SU-DHL-6 (cell line): Measurements from ENCODE around the gene SYTL2.
A peak's percentile ranks its signal among the peaks of the same experiment; 100 is the strongest.

Experiments
- H2AFZ ChIP-seq: fragments of 200-600 bp; sonication (generic); 2 replicates; pipeline ENCODE4 v1.6.1; 2014; ENCODE audit warnings: low read depth, mild to moderate bottlenecking, moderate library complexity, mixed read lengths, antibody characterized with exemption, low read length; ENCODE audit not compliant: severe bottlenecking
- H3F3A ChIP-seq: fragments of 200-600 bp; shearing (Covaris generic); 2 replicates; pipeline ENCODE4 v1.6.0; 2016; ENCODE audit warnings: antibody characterized with exemption, mild to moderate bottlenecking; ENCODE audit not compliant: insufficient read depth
- H3K27ac ChIP-seq: fragments of 200-600 bp; sonication (generic); 2 replicates; pipeline ENCODE4 v1.5.1; 2016; ENCODE audit warnings: low read depth, mild to moderate bottlenecking, low read length, moderate library complexity, mixed read lengths
- H3K27me3 ChIP-seq: fragments of 200-600 bp; sonication (generic), shearing (Covaris generic); 2 replicates; pipeline ENCODE4 v1.6.0; 2014; ENCODE audit warnings: mild to moderate bottlenecking, low read length
- H3K36me3 ChIP-seq: fragments of 200-600 bp; sonication (generic); 2 replicates; pipeline ENCODE4 v1.6.1; 2014; ENCODE audit warnings: mild to moderate bottlenecking, low read length, mixed read lengths
- H3K4me2 ChIP-seq: fragments of 300-600, 200-600 bp; shearing (Covaris generic), sonication (generic); 2 replicates; pipeline ENCODE4 v1.6.0; 2014; ENCODE audit warnings: low read length, low read depth, mild to moderate bottlenecking; ENCODE audit not compliant: poor library complexity, severe bottlenecking
- H3K4me3 ChIP-seq: fragments of 200-600 bp; sonication (generic); 2 replicates; pipeline ENCODE4 v1.5.1; 2014; ENCODE audit warnings: antibody characterized with exemption, low read length, mild to moderate bottlenecking, mixed read lengths; ENCODE audit not compliant: insufficient read depth, poor library complexity, severe bottlenecking
- H3K79me2 ChIP-seq: fragments of 200-600 bp; sonication (generic); 2 replicates; pipeline ENCODE4 v1.6.1; 2014; ENCODE audit warnings: mild to moderate bottlenecking, low read length, moderate library complexity; ENCODE audit not compliant: insufficient read depth
- H3K9ac ChIP-seq: fragments of 200-600 bp; sonication (generic); 2 replicates; pipeline ENCODE4 v1.7.0; 2014; ENCODE audit warnings: mild to moderate bottlenecking, low read length
- H3K9me2 ChIP-seq: fragments of 200-600 bp; sonication (generic); replicated peaks from 2 replicates; pipeline ENCODE4 v1.6.1; 2014; ENCODE audit warnings: low read length; ENCODE audit not compliant: insufficient read depth
- H3K9me3 ChIP-seq: fragments of 200-600 bp; sonication (generic); 2 replicates; pipeline ENCODE4 v1.6.1; 2014; ENCODE audit warnings: low read length, mixed read lengths; ENCODE audit not compliant: insufficient read depth
- H4K20me1 ChIP-seq: fragments of 200-600 bp; sonication (generic); 2 replicates; pipeline ENCODE4 v1.6.1; 2014; ENCODE audit warnings: low read depth, mild to moderate bottlenecking, antibody characterized with exemption, low read length, moderate library complexity, mixed read lengths
- EZH2phosphoT487 ChIP-seq: fragments of 200-600 bp; sonication (generic), shearing (Covaris generic); conservative IDR thresholded peaks from 2 replicates; pipeline ENCODE4 v1.6.1; 2018; ENCODE audit warnings: mild to moderate bottlenecking, antibody characterized with exemption, low read length, moderate library complexity, mixed read lengths
- TF ChIP-seq, protein P1 (sequence below): fragments of 200-600 bp; sonication (generic); IDR thresholded peaks from one replicate; pipeline ENCODE4 v1.5.1; 2017; ENCODE audit warnings: antibody characterized with exemption, mild to moderate bottlenecking, low read length, moderate library complexity; ENCODE audit not compliant: insufficient read depth, poor library complexity, severe bottlenecking

The SYTL2 gene

DNA sequence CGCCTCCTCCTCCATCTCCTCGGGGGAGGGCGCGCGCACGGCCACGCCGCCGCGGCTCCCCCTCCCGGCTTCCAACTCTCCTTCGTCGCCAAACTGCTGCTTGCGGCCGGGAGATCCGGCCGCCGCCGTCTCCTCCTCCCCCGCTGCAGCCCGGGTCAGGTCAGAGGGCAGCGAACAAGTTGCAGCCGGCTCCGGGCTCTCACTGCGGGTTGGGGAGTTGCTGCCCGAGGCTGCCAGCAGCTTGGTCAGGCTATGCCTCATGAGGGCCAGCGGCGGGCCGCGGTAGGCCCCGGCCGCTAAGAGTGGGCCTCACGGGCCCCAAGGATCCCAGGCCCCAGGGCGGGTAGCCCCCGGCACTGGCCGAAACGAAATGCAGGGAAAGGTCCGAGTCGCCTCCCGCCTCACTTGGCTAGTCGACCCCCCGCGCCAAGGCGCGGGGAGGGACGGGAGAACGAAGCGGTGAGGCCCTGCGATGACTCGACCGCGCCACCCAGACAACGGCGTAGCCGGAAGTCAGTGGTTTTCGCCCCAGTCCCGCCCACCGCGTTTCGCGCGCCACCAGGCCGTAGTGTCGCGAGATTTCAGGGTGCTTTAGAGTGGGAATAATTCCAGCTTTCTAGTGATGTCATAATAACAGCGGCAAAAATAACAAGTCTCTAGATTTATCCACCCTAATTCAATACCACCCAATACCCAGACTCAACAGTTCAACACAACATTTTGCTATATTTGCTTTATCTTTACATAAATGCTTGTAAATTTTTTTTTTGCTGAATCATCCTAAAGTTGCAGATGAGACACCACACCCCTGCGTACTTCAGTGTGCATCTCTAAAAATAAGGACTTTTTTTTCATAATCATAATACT lies 146.1 kb downstream of the SYTL2 start, which contains the start of gene CREBZF:
Gene CREBZF (minus strand): TSS at position 515 of the 867 bp plus-strand sequence. CDS start 254 bp downstream, at position 261.
- Histone ChIP-seq H3K9me2 (no peaks in the 10 kb centered on the region), H3F3A (peaks cover 14% of the 10 kb centered on the region), H3K4me3 (peak within 1 kb of the TSS; percentile 61), H3K4me2 (peak within 1 kb of the TSS; percentile 74), H4K20me1 (peaks cover 38% of the 10 kb centered on the region), H3K79me2 (peaks cover 50% of the 10 kb centered on the region), H3K27me3 (no peaks in the 10 kb centered on the region), H3K9me3 (no peaks in the 10 kb centered on the region), H2AFZ (peak within 1 kb of the TSS; percentile 82), H3K36me3 (peaks cover 33% of the 10 kb centered on the region), H3K9ac (peak within 1 kb of the TSS; percentile 100), H3K27ac (peak within 1 kb of the TSS; percentile 90)
- TF ChIP-seq, protein P1, sequence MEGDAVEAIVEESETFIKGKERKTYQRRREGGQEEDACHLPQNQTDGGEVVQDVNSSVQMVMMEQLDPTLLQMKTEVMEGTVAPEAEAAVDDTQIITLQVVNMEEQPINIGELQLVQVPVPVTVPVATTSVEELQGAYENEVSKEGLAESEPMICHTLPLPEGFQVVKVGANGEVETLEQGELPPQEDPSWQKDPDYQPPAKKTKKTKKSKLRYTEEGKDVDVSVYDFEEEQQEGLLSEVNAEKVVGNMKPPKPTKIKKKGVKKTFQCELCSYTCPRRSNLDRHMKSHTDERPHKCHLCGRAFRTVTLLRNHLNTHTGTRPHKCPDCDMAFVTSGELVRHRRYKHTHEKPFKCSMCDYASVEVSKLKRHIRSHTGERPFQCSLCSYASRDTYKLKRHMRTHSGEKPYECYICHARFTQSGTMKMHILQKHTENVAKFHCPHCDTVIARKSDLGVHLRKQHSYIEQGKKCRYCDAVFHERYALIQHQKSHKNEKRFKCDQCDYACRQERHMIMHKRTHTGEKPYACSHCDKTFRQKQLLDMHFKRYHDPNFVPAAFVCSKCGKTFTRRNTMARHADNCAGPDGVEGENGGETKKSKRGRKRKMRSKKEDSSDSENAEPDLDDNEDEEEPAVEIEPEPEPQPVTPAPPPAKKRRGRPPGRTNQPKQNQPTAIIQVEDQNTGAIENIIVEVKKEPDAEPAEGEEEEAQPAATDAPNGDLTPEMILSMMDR = no peak
- no peak for TF ChIP-seq EZH2phosphoT487

DNA sequence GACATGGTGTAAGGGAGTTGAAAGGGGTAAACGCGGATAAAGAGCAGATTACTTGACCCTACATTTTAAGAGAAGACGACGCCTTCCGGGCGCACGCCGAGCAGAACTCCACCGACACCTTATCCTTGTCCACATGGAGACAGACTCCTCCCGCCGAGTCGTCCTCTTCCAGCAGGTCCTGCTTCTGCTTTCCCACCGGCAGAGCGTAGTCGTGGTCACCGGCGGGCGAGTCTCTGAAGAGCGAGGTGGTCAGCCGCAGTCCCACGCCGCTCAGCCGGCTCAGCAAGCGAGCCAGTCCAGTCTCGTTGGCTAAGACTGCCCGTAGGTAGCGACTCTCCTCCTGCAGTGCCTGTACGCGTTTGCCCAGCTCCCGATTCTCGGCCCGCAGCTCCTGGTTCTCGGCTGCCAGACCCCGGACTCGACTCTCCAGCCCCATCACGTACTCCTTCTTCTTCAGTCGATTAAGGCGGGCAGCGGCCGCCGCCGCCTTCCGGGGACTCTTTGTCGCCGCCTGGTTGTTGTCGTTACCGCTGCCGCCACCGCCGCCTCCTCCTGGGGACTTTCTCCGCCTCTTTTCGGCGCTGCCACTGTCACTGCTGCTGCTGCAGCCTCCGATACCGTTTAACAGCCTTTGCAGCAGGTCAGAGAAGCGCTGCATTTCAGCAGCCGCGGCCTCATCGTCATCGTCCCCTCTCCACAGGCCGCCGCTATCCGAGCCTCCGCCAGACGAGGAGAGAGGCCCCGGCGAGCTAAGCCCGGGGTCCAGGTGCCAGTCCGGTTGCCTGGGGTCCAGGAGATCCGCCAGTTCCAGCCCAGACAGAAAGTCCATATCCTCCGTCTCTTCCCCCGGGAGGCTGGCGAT lies 147.0 kb downstream of the SYTL2 start:
- TF ChIP-seq, protein P1 = peak; percentile 33
- TF ChIP-seq EZH2phosphoT487 = no peak
- peaks cover 59% of the 10 kb centered on the region for H3K79me2 ChIP-seq
- H3K4me2 ChIP-seq = peak overlapping the region; percentile 74
- peak overlapping the region; percentile 100 for H3K9ac ChIP-seq
- H2AFZ ChIP-seq = peak overlapping the region; percentile 82
- peaks cover 47% of the 10 kb centered on the region for H4K20me1 ChIP-seq
- no peaks in the 10 kb centered on the region for H3K9me3 ChIP-seq
- peak overlapping the region; percentile 90 for H3K27ac ChIP-seq
- H3F3A ChIP-seq = peaks cover 15% of the 10 kb centered on the region
- peak overlapping the region; percentile 61 for H3K4me3 ChIP-seq
- peaks cover 42% of the 10 kb centered on the region for H3K36me3 ChIP-seq
- H3K9me2 ChIP-seq = no peaks in the 10 kb centered on the region
- no peaks in the 10 kb centered on the region for H3K27me3 ChIP-seq

DNA sequence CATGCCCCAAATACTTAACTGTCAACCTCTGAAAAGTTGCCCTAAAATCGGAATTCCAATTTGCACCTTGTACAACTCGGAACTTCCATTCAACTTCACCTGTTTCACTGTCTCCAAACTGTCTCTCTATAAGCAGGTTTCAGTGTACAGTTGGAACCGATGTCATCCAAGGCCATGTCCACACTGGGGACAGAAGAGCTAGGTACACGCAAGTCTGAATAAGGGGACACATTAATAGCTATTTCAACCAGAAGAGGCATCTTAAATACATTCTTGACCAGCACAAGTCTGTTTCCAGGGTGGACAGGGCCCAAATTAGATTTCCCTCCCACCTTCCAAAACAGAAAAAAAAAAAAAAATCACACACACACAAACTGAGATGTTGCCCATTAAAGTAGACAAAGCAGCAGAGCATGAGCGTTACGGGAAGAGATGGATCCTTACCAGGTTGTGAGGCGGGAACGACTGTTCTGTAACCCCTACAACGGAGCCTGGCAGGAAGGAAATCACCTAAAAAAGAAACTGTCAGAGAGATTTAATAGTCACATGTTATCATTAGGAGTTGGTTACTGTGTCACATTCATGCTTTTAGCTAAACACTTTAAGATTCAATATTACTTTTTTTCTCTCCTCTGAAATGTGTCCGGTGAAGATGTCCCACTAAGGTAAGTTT lies 147.7 kb downstream of the SYTL2 start:
- no peaks in the 10 kb centered on the region for H3K9me3 ChIP-seq
- H3K79me2 ChIP-seq = peaks cover 66% of the 10 kb centered on the region
- peak overlapping the region; percentile 100 for H3K9ac ChIP-seq
- H3K9me2 ChIP-seq = no peaks in the 10 kb centered on the region
- no peak overlapping the region for H2AFZ ChIP-seq
- peaks cover 55% of the 10 kb centered on the region for H4K20me1 ChIP-seq
- peaks cover 22% of the 10 kb centered on the region for H3F3A ChIP-seq
- H3K36me3 ChIP-seq = peaks cover 50% of the 10 kb centered on the region
- peak overlapping the region; percentile 61 for H3K4me3 ChIP-seq
- H3K4me2 ChIP-seq = peak overlapping the region; percentile 74
- H3K27ac ChIP-seq = peak overlapping the region; percentile 90
- H3K27me3 ChIP-seq = no peaks in the 10 kb centered on the region
- TF ChIP-seq EZH2phosphoT487 = no peak
- TF ChIP-seq, protein P1 = no peak
